Body of pancreas (tissue), 4 donors: Measurements from ENCODE around the gene MEOX1. TPM values are rescaled to one million over a fixed set of nuclear protein-coding genes. Genes with fewer than 3 reads are reported as not detected.

Experiments used
- ATAC-seq: fragments of 150-250 bp; one replicate; pipeline ENCODE4 v1.9.1; 2016
- DNase-seq, 4 donors: peaks; one replicate each; pipeline ENCODE4 v3.0.0-alpha.2; 2019
- H3K27ac ChIP-seq, 4 donors: fragments of 200-600 bp; sonication (generic); 1 replicate in 3 of 4; 2 replicates in 1 of 4; pipeline versions ENCODE4 v1.5.1 to v1.6.1; 2016 to 2019; ENCODE audit warnings: mild to moderate bottlenecking in 1 of 4, mixed read lengths in 1 of 4, moderate library complexity in 1 of 4
- H3K27me3 ChIP-seq, 2 donors: fragments of 200-600 bp; sonication (generic); one replicate each; pipeline ENCODE4 v1.6.0; 2016; ENCODE audit warnings: mild to moderate bottlenecking in 1 of 2
- H3K36me3 ChIP-seq, 2 donors: fragments of 200-600 bp; sonication (generic); replicated peaks in 1 of 2; 2 replicates each; pipeline ENCODE4 v1.5.1; 2016; ENCODE audit warnings: low read depth in 2 of 2; ENCODE audit not compliant: insufficient read depth in 1 of 2
- H3K4me1 ChIP-seq: fragments of 200-600 bp; sonication (generic); one replicate; pipeline ENCODE4 v1.6.0; 2016
- H3K4me3 ChIP-seq, 2 donors: fragments of 200-600 bp; sonication (generic); 1 replicate in 1 of 2; 2 replicates in 1 of 2; pipeline ENCODE4 v1.5.1; 2016 to 2019
- H3K9me3 ChIP-seq, 3 donors: fragments of 200-600 bp; sonication (generic); 1 replicate in 2 of 3; 2 replicates in 1 of 3; pipeline ENCODE4 v1.5.1; 2016
- CTCF ChIP-seq, 7 experiments: fragments of 450-650 bp in 4 of 7; fragments of 200-600 bp in 3 of 7; sonication (generic) in 3 of 7; IDR thresholded peaks; one replicate each; pipeline ENCODE4 v1.5.1; 2016 to 2019; ENCODE audit warnings: antibody characterized with exemption in 7 of 7
- POLR2A ChIP-seq, 3 donors: fragments of 450-650 bp; IDR thresholded peaks; one replicate each; pipeline ENCODE4 v1.6.1; 2016; ENCODE audit warnings: antibody characterized with exemption in 3 of 3, mild to moderate bottlenecking in 2 of 3
- WGBS, 2 donors: methylation state at CpG; one replicate each; pipeline ENCODE4 v1.1.5; 2017; 5-methylcytosine and 5-hydroxymethylcytosine counted together
- intact Hi-C: fragments of 100-400 bp; cut with DNase I; formaldehyde crosslinking; loops from one replicate; pipeline ENCODE4 v1.15.1; 2023
- total RNA-seq, 2 donors: library from RNA; depleted of rRNA; stranded (reverse); fragments of >200 nt; gene quantifications; one replicate each; pipeline ENCODE4 v1.1.0, GENCODE V29; 2016

The MEOX1 gene
- total RNA-seq, 2 donors from 2014 or later: 0.52 to 2.3 TPM

- H3K4me1 ChIP-seq: no peaks in the 10 kb centered on the region
- no peak for DNase-seq
- H3K27me3 ChIP-seq: no peaks in the 10 kb centered on the region
- no peak for ATAC-seq
- no peak overlapping the region for H3K27ac ChIP-seq
- WGBS, 2 donors: 61 to 77% methylated on average over 16 of the region's 16 CpGs
- no peak for TF ChIP-seq CTCF (IDR thresholded peaks at IDR 0.05)
- TF ChIP-seq POLR2A (IDR thresholded peaks at IDR 0.05): no peak
- intact Hi-C loops: no loop called here
- H3K9me3 ChIP-seq: no peaks in the 10 kb centered on the region
- H3K4me3 ChIP-seq: no peak overlapping the region
- no peaks in the 10 kb centered on the region for H3K36me3 ChIP-seq
These were observed 767 bp downstream of the MEOX1 start for GRCh38 chr17:43660816-43661493.

- intact Hi-C loops: no loop called here
- H3K4me1 ChIP-seq: no peaks in the 10 kb centered on the region
- H3K36me3 ChIP-seq: no peaks in the 10 kb centered on the region
- no peaks in the 10 kb centered on the region for H3K27me3 ChIP-seq
- no peak for DNase-seq
- ATAC-seq: no peak
- no peak overlapping the region for H3K4me3 ChIP-seq
- H3K27ac ChIP-seq: no peak overlapping the region
- WGBS, 2 donors: 74 to 78% methylated on average over 7 to 11 of the region's 11 CpGs
- H3K9me3 ChIP-seq: no peaks in the 10 kb centered on the region
- TF ChIP-seq POLR2A (IDR thresholded peaks at IDR 0.05): no peak
- no peak for TF ChIP-seq CTCF (IDR thresholded peaks at IDR 0.05)
These were observed 1.7 kb downstream of the MEOX1 start for GRCh38 chr17:43659823-43660617.

GRCh38 chr17:43658900-43659299 lies 2.8 kb downstream of the MEOX1 start:
- Histone ChIP-seq H3K36me3 (no peaks in the 10 kb centered on the region), H3K4me1 (no peaks in the 10 kb centered on the region), H3K4me3 (no peak overlapping the region), H3K9me3 (no peaks in the 10 kb centered on the region), H3K27me3 (no peaks in the 10 kb centered on the region), H3K27ac (no peak overlapping the region)
- 57 to 64% methylated on average over 4 to 9 of the region's 9 CpGs for WGBS, 2 donors
- intact Hi-C loops: no loop called here
- DNase-seq (no peak), ATAC-seq (no peak)
- no peak for TF ChIP-seq POLR2A (IDR thresholded peaks at IDR 0.05)
- TF ChIP-seq CTCF (IDR thresholded peaks at IDR 0.05): no peak

- Histone ChIP-seq H3K9me3 (no peaks in the 10 kb centered on the region), H3K27me3 (no peaks in the 10 kb centered on the region), H3K4me1 (no peaks in the 10 kb centered on the region), H3K36me3 (no peaks in the 10 kb centered on the region), H3K27ac (no peak overlapping the region), H3K4me3 (no peak overlapping the region)
- 18 to 22% methylated on average over 5 of the region's 5 CpGs for WGBS, 2 donors
- TF ChIP-seq POLR2A (IDR thresholded peaks at IDR 0.05) (no peak), CTCF (IDR thresholded peaks at IDR 0.05) (no peak)
- no peak for DNase-seq
- ATAC-seq: no peak
- intact Hi-C loops: no loop called here
These were observed 5.9 kb downstream of the MEOX1 start for GRCh38 chr17:43655693-43656255.
